Ovary (tissue), 9 donors: Measurements from ENCODE around the gene TNNT3. TPM values are rescaled to one million over a fixed set of nuclear protein-coding genes. Genes with fewer than 3 reads are reported as not detected.
A peak's percentile ranks its signal among the peaks of the same experiment; 100 is the strongest.

Source experiments
- DNase-seq, 5 donors: peaks; one replicate each; pipeline ENCODE4 v3.0.0-alpha.2; 2019 to 2020
- H3K27ac ChIP-seq, 2 donors: fragments of 200-600 bp; one replicate each; pipeline versions ENCODE4 v1.5.1 to v1.8.0; 2019 to 2022
- H3K27me3 ChIP-seq: fragments of 200-600 bp; one replicate; pipeline ENCODE4 v1.8.0; 2022
- H3K36me3 ChIP-seq: fragments of 200-600 bp; sonication (generic); one replicate; pipeline ENCODE4 v1.5.1; 2019
- H3K4me1 ChIP-seq: one replicate; pipeline ENCODE4 v1.8.1; 2013; ENCODE audit warnings: mild to moderate bottlenecking, moderate library complexity; ENCODE audit not compliant: insufficient read depth
- H3K4me3 ChIP-seq: fragments of 200-600 bp; sonication (generic); one replicate; pipeline ENCODE4 v1.5.1; 2017
- H3K9me3 ChIP-seq, 2 donors: fragments of 200-600 bp in 1 of 2; sonication (generic) in 1 of 2; one replicate each; pipeline versions ENCODE4 v1.5.1 to v1.8.1; 2013 to 2019; ENCODE audit warnings: mild to moderate bottlenecking in 1 of 2, moderate library complexity in 1 of 2
- EP300 ChIP-seq: sonication (generic); formaldehyde crosslinking; IDR thresholded peaks from one replicate; pipeline ENCODE4 v1.6.1; 2017; ENCODE audit warnings: antibody characterized with exemption
- POLR2A ChIP-seq: fragments of 450-650 bp; IDR thresholded peaks from one replicate; pipeline ENCODE4 v1.6.1; 2017; ENCODE audit warnings: antibody characterized with exemption, mild to moderate bottlenecking, moderate library complexity
- WGBS, 3 donors: extraction: QIAGEN DNeasy Blood & Tissue Kit in 1 of 3; methylation state at CpG; one replicate each; pipeline versions ENCODE4 v1.1.5 to v1.1.7; 2013 to 2017; 5-methylcytosine and 5-hydroxymethylcytosine counted together
- intact Hi-C, 4 donors: fragments of 100-400 bp; cut with DNase I; formaldehyde crosslinking; loops; one replicate each; pipeline versions ENCODE4 v1.11.0 to v1.15.1; 2022 to 2023
- polyA plus RNA-seq, 2 donors: library from polyadenylated mRNA; stranded (reverse); fragments of 200-250 nt in 1 of 2; fragments of 350-450 nt in 1 of 2; fragmentation: Illumina TruSeq in 1 of 2; extraction: RNeasy Lipid Tissue Mini Kit (QIAGEN cat#74804) in 1 of 2; gene quantifications; one replicate each; pipeline ENCODE4 v1.2.3, GENCODE V29; 2013 to 2014
- total RNA-seq, 7 donors: library from RNA; depleted of rRNA in 2 of 7; stranded (reverse); fragments of >200 nt in 2 of 7; fragmentation: NEBNext Ultra II Directional in 3 of 7; extraction: Animal tissue kit (Norgen Biotek cat#: 25700) in 3 of 7; gene quantifications; one replicate each; pipeline versions ENCODE4 v1.1.0 to v1.2.4, GENCODE V29; 2016 to 2023
- TF ChIP-seq, protein P1 (sequence below), 3 donors: fragments of 450-650 bp in 2 of 3; fragments of 200-600 bp in 1 of 3; IDR thresholded peaks; one replicate each; pipeline versions ENCODE4 v1.5.1 to v1.8.0; 2016 to 2022; ENCODE audit warnings: antibody characterized with exemption in 3 of 3, mild to moderate bottlenecking in 1 of 3
- donor health status: DM: no; HTN: no; CAD: no; lungs with moderate emphysema.
- donor health status: DM: no; HTN: no; CAD: no.
- donor health status: Bipolar disorder and iron deficiency.
- donor health status: DM: yes; HTN: yes; CAD: no.
- donor health status: DM: no; HTN: no; CAD: no.
- donor health status: DM: yes; HTN: yes; CAD: no.

Gene TNNT3
- total and polyA plus RNA-seq, 9 donors = 0.22 to 9.0 (median 2.0) TPM; not detected in 3

DNA sequence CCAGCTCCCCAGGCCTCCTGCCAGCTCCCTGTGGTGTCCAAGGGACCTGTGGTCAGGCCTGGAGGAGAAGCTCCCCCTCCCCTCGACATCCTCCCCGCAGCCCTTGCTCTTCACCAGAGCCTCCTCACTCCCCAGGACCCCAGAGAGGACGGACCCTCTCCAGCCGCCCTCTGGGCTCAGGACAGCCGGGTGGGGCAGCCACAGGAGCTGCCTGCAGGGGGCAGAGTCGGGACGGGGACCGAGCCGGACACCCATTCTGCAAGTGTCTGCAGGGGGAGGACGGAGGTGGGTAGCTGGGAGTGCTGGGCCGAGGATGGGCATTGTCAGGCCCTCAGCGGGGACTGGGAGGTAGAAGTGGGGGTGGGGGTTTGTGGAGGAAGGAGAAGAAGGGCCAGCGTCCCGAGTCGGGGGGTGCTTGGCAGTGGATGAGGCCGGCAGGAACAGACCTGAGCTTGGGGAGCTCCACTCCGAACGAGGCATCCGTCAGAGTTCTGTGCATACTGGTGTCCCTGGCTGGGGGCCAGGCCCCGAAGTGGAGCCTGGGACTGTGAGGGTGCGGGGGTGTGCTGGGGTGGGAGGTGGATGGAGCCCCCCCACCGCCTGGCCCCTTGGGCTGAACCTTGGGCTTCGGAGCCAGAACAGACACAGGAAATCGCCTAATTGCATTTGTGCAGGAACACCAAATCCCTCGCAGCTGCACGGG is 43.0 kb upstream of the TNNT3 start:
- Histone ChIP-seq H3K9me3 (no peaks in the 10 kb centered on the region), H3K4me1 (peaks cover 2% of the 10 kb centered on the region), H3K4me3 (no peak overlapping the region), H3K36me3 (no peaks in the 10 kb centered on the region), H3K27ac (no peak overlapping the region), H3K27me3 (no peaks in the 10 kb centered on the region)
- WGBS, 3 donors = 18 to 25% (median 24%) methylated on average over 25 to 26 of the region's 26 CpGs
- intact Hi-C loops = no loop called here
- DNase-seq = peak; percentile 47 to 86 (median 61)
- no peak for TF ChIP-seq POLR2A
- TF ChIP-seq EP300 = no peak
- TF ChIP-seq, protein P1, sequence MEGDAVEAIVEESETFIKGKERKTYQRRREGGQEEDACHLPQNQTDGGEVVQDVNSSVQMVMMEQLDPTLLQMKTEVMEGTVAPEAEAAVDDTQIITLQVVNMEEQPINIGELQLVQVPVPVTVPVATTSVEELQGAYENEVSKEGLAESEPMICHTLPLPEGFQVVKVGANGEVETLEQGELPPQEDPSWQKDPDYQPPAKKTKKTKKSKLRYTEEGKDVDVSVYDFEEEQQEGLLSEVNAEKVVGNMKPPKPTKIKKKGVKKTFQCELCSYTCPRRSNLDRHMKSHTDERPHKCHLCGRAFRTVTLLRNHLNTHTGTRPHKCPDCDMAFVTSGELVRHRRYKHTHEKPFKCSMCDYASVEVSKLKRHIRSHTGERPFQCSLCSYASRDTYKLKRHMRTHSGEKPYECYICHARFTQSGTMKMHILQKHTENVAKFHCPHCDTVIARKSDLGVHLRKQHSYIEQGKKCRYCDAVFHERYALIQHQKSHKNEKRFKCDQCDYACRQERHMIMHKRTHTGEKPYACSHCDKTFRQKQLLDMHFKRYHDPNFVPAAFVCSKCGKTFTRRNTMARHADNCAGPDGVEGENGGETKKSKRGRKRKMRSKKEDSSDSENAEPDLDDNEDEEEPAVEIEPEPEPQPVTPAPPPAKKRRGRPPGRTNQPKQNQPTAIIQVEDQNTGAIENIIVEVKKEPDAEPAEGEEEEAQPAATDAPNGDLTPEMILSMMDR (IDR thresholded peaks at IDR 0.05) = peak in 1 of 3 donors; percentile 14

DNA sequence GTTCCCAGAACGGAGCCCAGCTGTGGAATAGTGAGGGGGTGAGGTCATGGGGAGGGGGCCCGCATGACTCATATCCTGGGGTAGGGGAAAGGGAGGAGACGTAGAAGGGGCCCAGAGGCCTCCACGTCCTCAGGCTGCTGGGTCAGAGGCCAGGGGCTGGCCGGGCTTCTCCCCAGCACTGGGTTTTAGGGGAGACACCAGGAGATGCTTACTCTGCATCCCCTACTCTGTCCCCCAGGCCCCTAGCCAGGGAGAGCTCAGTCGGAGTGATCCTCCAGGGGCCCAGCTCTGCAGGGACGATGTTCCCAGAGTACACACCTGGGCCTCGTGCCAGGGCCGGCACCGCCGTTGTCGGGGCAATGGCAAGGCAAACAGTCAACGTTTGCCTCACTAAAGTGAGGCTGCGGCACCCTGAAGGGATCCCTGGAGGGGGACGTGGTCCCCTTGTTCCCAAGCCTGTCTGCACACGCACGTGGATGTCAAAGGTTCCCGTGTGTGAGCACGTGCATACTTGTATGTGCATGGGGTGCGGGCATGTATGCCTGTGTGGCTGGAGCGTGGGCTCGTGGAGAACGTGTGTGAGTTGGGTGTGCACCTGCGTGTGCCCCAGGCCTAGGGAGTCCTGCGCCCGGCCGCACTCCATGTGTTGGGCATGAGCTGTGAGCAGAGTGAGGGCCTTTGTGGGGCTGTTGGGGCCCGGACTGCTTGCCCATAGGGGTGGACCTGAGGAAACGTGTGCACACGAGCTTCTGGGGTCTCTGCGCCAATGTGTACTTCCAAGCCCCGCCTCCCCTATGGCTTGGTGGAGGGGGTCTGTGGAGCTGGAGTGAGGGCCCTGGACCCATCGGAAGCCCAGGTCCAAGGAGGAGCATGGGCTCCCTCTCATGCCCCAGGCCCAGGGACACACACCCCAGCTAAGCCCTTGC is 42.0 kb upstream of the TNNT3 start:
- H3K27ac ChIP-seq = no peak overlapping the region
- H3K4me1 ChIP-seq = peaks cover 2% of the 10 kb centered on the region
- peak in 4 of 5 donors; percentile 57 to 81 (median 63) for DNase-seq
- intact Hi-C loops = no loop called here
- no peaks in the 10 kb centered on the region for H3K9me3 ChIP-seq
- H3K4me3 ChIP-seq = no peak overlapping the region
- 60 to 69% (median 63%) methylated on average over 22 to 33 of the region's 33 CpGs for WGBS, 3 donors
- H3K36me3 ChIP-seq = no peaks in the 10 kb centered on the region
- TF ChIP-seq EP300 = no peak
- TF ChIP-seq POLR2A = no peak
- TF ChIP-seq, protein P1 (IDR thresholded peaks at IDR 0.05) = no peak
- H3K27me3 ChIP-seq = no peaks in the 10 kb centered on the region

DNA sequence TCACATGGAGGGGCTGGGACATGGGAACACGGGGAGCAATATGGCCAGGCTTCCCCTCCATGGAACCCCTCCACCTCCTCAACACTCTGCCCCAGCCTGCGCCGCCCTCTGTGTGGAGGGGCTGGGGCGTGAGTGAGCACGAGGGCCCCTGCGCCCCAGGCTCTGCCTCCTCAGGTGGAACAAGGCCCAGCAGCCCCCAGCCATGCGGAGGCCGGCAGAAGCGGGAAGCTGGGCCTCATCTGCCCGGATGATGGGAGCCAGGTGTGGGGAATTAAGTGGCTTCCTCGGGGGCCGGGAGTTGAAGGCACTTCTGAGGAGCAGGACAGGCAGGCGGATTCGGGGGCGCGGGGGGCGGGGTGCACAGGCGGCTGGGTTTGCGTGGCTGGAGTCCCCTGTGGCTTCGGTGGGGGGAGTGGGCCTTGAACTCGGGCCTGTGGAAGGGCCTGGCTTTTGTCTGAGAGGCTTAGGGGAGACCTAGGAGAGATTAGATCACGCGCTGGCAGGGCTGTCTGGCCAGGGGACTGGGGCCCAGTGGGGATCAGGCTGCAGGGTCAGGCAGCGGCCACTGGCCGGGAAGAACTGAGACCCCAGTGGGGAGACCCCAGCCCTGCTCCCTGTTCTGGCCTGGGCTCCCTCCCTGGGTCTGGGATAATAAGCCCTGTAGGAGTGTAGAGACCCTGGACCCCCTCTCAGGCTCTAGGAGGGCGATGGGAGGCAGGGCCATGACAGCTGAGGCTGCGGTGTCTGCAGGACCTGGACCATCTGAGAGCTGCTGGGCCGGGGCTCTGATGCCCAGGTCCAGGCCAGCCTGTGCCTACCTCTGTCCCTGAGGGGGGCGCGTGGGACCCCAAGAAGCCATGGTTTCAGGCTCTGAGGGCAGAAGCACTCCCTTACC is 41.1 kb upstream of the TNNT3 start:
- Histone ChIP-seq H3K27me3 (no peaks in the 10 kb centered on the region), H3K4me1 (peaks cover 2% of the 10 kb centered on the region), H3K9me3 (no peaks in the 10 kb centered on the region), H3K27ac (no peak overlapping the region), H3K36me3 (no peaks in the 10 kb centered on the region), H3K4me3 (no peak overlapping the region)
- intact Hi-C loops = no loop called here
- DNase-seq = peak in 3 of 5 donors; percentile 16 to 60 (median 23)
- TF ChIP-seq POLR2A (no peak), EP300 (no peak)
- TF ChIP-seq, protein P1 (IDR thresholded peaks at IDR 0.05) = no peak
- WGBS, 3 donors = 84 to 89% (median 84%) methylated on average over 29 to 30 of the region's 30 CpGs
